Mesodermal cell (in vitro differentiated cells): ENCODE measurements around the gene ARHGAP23.
A peak's percentile ranks its signal among the peaks of the same experiment; 100 is the strongest.
"Not testable (repeated sequence)": the region's sequence is repeated elsewhere in the genome, so short reads cannot be mapped to it uniquely, and the experiment has no call there.

ENCODE experiments used
- H3K27ac ChIP-seq: 2 replicates; pipeline ENCODE4 v1.7.0; 2013; ENCODE audit warnings: mild to moderate bottlenecking, low read depth, low read length, moderate library complexity; ENCODE audit not compliant: severe bottlenecking
- H3K36me3 ChIP-seq: 2 replicates; pipeline ENCODE4 v1.7.1; 2013; ENCODE audit warnings: mild to moderate bottlenecking, low read length, moderate library complexity; ENCODE audit not compliant: control insufficient read depth, insufficient read depth
- H3K4me1 ChIP-seq: one replicate; pipeline ENCODE4 v1.7.1; 2013; ENCODE audit warnings: mild to moderate bottlenecking, low read length; ENCODE audit not compliant: insufficient read depth, control insufficient read depth, poor library complexity, severe bottlenecking
- H3K4me3 ChIP-seq: 2 replicates; pipeline ENCODE4 v1.7.0; 2013; ENCODE audit warnings: low read length, control low read depth, mild to moderate bottlenecking; ENCODE audit not compliant: insufficient read depth, poor library complexity, severe bottlenecking; ENCODE audit errors: extremely low read depth
- H3K9me3 ChIP-seq: 2 replicates; pipeline ENCODE4 v1.7.1; 2013; ENCODE audit warnings: mild to moderate bottlenecking, low read length, moderate library complexity; ENCODE audit not compliant: control insufficient read depth
- WGBS, 2 experiments: methylation state at CpG; one replicate each; pipeline ENCODE4 v1.1.5; 2013; ENCODE audit warnings: missing lambda C conversion rate in 2 of 2; ENCODE audit not compliant: insufficient coverage in 2 of 2; 5-methylcytosine and 5-hydroxymethylcytosine counted together

ARHGAP23 gene

GRCh38 chr17:38461683-38462082 lies 33.4 kb downstream of the ARHGAP23 start:
- no peaks in the 10 kb centered on the region for H3K9me3 ChIP-seq
- H3K27ac ChIP-seq, result no peak overlapping the region
- H3K36me3 ChIP-seq, result peaks cover 86% of the 10 kb centered on the region
- H3K4me3 ChIP-seq, result no peak overlapping the region
- H3K4me1 ChIP-seq, result peaks cover 37% of the 10 kb centered on the region
- WGBS, 2 experiments, result 89 to 97% methylated on average over 3 to 5 of the region's 7 CpGs

GRCh38 chr17:38463451-38463858 lies 35.2 kb downstream of the ARHGAP23 start:
- WGBS, 2 experiments, result 93% methylated on average over 3 to 6 of the region's 8 CpGs
- Histone ChIP-seq H3K36me3 (peaks cover 91% of the 10 kb centered on the region), H3K9me3 (no peaks in the 10 kb centered on the region), H3K4me3 (no peak overlapping the region), H3K27ac (no peak overlapping the region), H3K4me1 (peaks cover 31% of the 10 kb centered on the region)

GRCh38 chr17:38464251-38464722 lies 36.0 kb downstream of the ARHGAP23 start:
- no peak overlapping the region for H3K4me3 ChIP-seq
- H3K36me3 ChIP-seq, result peaks cover 90% of the 10 kb centered on the region
- H3K27ac ChIP-seq, result peak overlapping the region; percentile 33
- no peaks in the 10 kb centered on the region for H3K9me3 ChIP-seq
- WGBS, 2 experiments, result 91 to 96% methylated on average over 6 to 8 of the region's 9 CpGs
- peaks cover 28% of the 10 kb centered on the region for H3K4me1 ChIP-seq

- H3K9me3 ChIP-seq, result no peaks in the 10 kb centered on the region
- H3K36me3 ChIP-seq, result peaks cover 88% of the 10 kb centered on the region
- 75 to 88% methylated on average over 6 to 13 of the region's 28 CpGs for WGBS, 2 experiments
- peaks cover 29% of the 10 kb centered on the region for H3K4me1 ChIP-seq
- no peak overlapping the region for H3K4me3 ChIP-seq
- peak overlapping the region; percentile 36 for H3K27ac ChIP-seq
These were observed 36.6 kb downstream of the ARHGAP23 start for GRCh38 chr17:38464723-38465390.

GRCh38 chr17:38465391-38466345 lies 37.4 kb downstream of the ARHGAP23 start:
- Histone ChIP-seq H3K27ac (peak overlapping the region; percentile 36), H3K4me3 (no peak overlapping the region), H3K36me3 (peaks cover 87% of the 10 kb centered on the region), H3K9me3 (no peaks in the 10 kb centered on the region), H3K4me1 (peaks cover 33% of the 10 kb centered on the region)
- WGBS, 2 experiments, result 92 to 95% methylated on average over 19 to 23 of the region's 23 CpGs

GRCh38 chr17:38466346-38467315 lies 38.4 kb downstream of the ARHGAP23 start:
- H3K36me3 ChIP-seq, result peaks cover 79% of the 10 kb centered on the region
- no peaks in the 10 kb centered on the region for H3K9me3 ChIP-seq
- H3K27ac ChIP-seq, result no peak overlapping the region
- peaks cover 33% of the 10 kb centered on the region for H3K4me1 ChIP-seq
- H3K4me3 ChIP-seq, result no peak overlapping the region
- WGBS, 2 experiments, result 94 to 98% methylated on average over 36 to 46 of the region's 57 CpGs

GRCh38 chr17:38467491-38467890 lies 39.2 kb downstream of the ARHGAP23 start:
- Histone ChIP-seq H3K4me1 (peaks cover 33% of the 10 kb centered on the region), H3K36me3 (peaks cover 79% of the 10 kb centered on the region), H3K4me3 (no peak overlapping the region), H3K9me3 (no peaks in the 10 kb centered on the region), H3K27ac (no peak overlapping the region)
- 94 to 100% methylated on average over 1 of the region's 1 CpG for WGBS, 2 experiments

- no peak overlapping the region for H3K4me3 ChIP-seq
- H3K4me1 ChIP-seq, result peaks cover 13% of the 10 kb centered on the region
- no peaks in the 10 kb centered on the region for H3K9me3 ChIP-seq
- WGBS, 2 experiments, result 51 to 74% methylated on average over 12 to 14 of the region's 20 CpGs
- H3K27ac ChIP-seq, result peak overlapping the region; percentile 16
- peaks cover 75% of the 10 kb centered on the region for H3K36me3 ChIP-seq
These were observed 41.6 kb downstream of the ARHGAP23 start for GRCh38 chr17:38469875-38470274.

GRCh38 chr17:38471253-38471652 lies 43.0 kb downstream of the ARHGAP23 start:
- WGBS, 2 experiments, result 90 to 98% methylated on average over 4 of the region's 8 CpGs
- not testable (repeated sequence) for H3K9me3 ChIP-seq, H3K4me3 ChIP-seq, H3K27ac ChIP-seq
- Histone ChIP-seq H3K4me1 (peaks cover 12% of the 10 kb centered on the region), H3K36me3 (peaks cover 72% of the 10 kb centered on the region)

GRCh38 chr17:38474666-38475065 lies 46.4 kb downstream of the ARHGAP23 start:
- H3K4me3 ChIP-seq, H3K4me1 ChIP-seq, H3K27ac ChIP-seq, H3K9me3 ChIP-seq: not testable (repeated sequence)
- 81 to 100% methylated on average over 2 to 6 of the region's 8 CpGs for WGBS, 2 experiments
- H3K36me3 ChIP-seq, result peaks cover 65% of the 10 kb centered on the region
